T-helper 2 cell treated with Interferon-gamma antibody and Interleukin-4, amounts not matched to agents 100 ng/mL and 5 ng/mL, for 36 hours (primary cell): Measurements from ENCODE around the gene TCEA2. TPM values are rescaled to one million over a fixed set of nuclear protein-coding genes. Genes with fewer than 3 reads are reported as not detected.
"Not testable (repeated sequence)": the region's sequence is repeated elsewhere in the genome, so short reads cannot be mapped to it uniquely, and the experiment has no call there.

Experiments used
- intact Hi-C: fragments of 100-400 bp; cut with micrococcal nuclease; formaldehyde crosslinking; loops from one replicate; pipeline ENCODE4 v1.15.1; 2023
- total RNA-seq: library from RNA; stranded (reverse); gene quantifications from 2 replicates; pipeline ENCODE4 v1.2.3, GENCODE V29; 2022

The TCEA2 gene
- total RNA-seq, 1 donor from 2014 or later, result 61.5 TPM

DNA sequence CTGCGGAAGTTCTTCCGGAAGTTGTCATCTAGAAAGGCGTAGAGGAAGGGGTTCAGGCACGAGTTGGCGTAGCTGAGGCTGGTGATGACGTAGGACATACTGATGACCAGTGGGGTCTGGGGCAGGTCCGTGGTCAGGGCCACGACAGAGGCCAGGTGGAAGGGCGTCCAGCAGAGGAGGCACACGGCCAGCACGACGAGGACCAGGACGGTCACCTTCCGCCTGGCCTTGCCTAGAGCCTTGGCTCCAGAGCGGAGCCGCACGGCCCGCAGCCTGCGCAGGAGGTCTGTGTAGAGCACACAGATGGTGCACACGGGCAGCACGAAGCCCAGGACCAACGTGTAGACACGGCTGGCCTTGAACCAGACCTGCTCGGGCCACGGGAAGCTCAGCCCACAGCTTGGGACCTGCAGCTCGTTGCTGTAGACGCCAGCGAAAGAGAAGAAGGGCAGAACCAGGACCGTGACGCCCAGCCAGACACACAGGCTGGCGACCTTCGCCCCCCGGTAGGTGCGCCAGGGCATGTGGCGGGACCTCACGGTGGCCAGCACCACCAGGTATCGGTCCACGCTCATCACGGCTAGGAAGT is 42.9 kb downstream of the TCEA2 start:
- intact Hi-C loops, result no loop called here

DNA sequence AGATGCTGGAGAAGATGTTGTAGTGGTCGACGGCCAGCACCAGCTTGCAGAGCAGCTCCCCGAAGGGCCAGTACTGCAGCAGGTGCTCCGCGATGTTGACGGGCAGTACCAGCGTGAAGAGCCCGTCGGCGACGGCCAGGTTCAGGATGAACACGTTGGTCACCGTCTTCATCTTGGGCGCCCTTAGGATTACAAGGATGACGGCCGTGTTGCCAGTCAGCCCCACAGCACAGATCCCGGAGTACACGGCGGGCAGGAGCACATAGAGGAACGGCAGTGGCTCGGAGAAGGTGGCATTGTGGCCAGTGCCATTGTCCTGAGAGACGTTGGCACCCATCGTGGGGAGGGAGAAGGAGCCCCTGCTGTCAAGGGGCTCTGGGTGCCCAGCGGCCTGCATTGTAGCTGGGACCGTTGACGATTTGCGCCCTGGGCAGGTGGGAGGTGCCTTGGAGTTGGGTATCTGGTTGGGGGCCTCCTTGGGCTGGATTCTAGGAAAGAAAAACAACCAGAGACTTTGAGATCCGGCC is 43.5 kb downstream of the TCEA2 start:
- intact Hi-C loops, result no loop called here

DNA sequence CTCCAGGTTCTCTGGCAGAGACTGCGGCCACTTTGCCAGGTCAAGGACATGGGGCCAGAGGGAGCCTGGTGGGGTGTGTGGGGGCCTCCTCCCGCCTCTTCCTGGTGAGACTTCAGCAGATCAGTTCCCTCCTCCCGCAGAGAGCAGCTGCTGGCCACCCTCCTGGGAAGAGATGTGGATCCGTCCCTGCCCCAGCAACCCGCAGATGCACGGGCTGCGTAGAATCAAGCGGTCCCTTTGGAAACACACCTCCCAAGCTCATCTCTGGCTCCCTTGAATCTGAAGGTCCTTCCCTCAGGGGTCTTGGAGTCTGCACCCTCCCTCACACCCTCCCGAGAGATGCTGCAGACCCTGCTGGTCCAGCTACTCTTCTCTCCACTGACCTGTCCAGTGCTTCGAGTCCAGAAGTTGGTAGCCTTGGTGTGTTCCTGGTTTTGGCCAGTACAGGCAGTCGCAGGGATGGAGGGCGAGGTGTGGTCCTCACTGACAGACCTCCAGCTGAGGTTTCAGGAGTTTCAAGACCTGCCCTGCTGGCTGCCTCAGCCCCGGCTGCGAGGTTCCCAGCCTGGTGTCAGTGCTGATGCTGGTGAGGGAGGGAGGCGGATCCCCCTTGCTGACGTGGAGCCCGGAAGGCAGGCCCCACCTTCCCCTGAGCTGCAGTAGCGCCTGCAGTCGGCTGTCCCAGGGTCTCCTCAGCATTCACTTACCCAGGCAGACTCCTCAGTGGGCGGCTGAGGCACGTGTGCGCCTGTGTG is 44.2 kb downstream of the TCEA2 start, which contains the start of gene NPBWR2:
NPBWR2 (minus strand) TSS at position 585 of the 755 bp plus-strand sequence. CDS start 734 bp downstream, outside the sequence.
- intact Hi-C loops, result no loop called here

DNA sequence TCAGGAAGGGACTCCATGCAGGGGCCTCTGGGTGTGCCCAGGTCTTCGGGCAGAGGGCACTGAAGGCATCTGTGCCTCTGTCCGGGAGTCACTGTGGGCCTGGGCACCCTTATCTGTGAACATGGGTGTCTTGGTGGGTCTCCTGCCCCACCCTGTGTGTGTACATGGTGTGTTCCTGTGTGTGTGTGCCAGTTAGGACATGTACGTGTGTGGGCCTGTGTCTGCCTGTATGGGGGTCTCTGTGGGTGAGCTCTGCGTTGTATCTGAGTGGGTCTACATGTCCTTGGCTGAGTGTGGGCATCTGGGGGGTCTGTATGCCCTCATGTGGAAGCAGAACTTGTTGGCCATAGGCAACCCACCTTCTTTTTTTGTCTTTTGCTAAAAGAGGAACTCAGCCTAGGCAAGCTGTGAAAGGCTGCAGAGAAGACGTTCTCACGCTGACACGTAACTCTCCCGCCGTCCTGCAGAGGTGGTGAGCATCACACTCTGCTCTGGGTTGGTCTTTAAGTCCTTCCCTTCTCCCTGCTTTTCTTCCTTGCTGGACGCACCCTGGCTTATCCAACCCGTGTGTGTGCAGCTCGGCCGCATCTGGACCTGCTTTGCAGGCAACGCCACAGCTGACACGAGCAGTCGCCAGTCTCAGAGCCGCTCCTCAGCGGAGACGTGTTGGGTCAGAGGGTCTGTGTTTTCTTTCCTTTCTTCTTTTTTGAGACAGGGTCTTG is 44.9 kb downstream of the TCEA2 start:
- intact Hi-C loops, result no loop called here

DNA sequence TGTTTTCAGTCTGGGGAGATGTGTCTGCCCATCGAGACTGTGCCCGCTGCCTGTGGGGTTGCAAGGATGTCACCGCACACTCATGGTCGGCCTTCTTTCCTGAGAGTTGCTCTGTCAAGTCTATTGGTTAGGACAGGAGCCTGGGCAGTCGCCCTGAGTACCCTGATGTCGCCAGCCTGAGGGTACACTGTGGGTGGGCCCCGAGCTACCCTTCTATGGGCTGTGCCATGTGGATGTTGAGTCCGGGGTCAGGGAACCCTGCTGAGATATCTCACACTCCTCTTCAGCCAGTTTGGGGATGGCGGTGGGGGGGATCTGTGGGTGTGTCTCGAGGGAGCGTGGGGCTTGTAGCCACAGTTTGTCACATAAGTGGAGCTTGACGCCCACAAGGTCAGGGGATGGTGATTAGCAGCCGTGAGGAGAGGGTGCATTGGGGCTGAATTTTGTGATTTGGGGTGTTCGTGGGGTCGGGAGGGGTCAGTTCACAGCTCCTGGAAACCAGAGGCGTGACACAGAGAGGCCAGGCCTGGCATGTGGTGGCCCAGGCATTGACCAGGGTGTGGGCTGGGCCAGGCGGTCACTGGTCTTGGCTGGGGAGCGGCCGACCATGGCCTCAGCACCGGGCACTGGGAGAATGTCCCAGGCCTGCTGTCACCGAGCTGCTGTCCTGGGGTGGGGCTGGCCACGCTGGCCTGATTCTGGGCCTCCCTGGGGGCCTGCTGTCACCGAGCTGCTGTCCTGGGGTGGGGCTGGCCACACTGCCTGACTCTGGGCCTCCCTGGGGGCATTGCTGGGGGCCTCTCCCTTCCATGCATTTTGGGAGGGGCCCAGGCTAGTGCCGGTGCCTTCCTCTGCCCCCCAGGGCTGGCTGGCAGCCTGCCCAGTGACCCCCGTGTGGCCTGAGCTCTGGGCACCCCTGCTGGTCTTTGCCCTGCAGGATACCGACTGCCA is 46.0 kb downstream of the TCEA2 start:
- intact Hi-C loops, result no loop called here

DNA sequence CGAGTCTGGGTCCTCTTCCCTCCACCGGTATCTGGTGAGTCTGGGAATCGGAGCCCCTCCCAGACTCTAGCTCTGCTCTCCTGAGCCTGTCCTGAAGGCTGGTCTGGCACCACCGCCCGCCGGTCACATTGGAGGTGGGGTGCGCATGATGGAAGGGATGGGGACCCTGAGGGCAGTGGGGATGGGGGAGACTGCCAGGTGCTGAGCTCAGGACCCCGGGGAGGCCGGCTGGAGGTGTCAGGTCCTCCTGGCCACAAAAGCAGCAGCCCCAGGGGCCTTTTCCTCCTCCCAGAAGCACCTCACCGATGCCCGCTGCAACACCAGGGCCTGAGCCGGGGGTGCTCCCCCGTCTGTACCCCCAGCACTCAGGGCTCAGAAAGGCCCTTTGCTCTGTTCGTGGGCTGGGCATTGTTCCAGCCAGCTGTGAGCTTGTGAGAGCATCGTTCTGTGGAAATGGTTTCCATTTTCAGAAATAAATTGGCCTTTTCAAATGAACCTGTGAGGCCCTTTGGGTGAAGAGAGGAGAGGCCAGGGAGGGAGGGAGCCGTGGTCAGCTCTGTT is 46.9 kb downstream of the TCEA2 start:
- intact Hi-C loops, result no loop called here

DNA sequence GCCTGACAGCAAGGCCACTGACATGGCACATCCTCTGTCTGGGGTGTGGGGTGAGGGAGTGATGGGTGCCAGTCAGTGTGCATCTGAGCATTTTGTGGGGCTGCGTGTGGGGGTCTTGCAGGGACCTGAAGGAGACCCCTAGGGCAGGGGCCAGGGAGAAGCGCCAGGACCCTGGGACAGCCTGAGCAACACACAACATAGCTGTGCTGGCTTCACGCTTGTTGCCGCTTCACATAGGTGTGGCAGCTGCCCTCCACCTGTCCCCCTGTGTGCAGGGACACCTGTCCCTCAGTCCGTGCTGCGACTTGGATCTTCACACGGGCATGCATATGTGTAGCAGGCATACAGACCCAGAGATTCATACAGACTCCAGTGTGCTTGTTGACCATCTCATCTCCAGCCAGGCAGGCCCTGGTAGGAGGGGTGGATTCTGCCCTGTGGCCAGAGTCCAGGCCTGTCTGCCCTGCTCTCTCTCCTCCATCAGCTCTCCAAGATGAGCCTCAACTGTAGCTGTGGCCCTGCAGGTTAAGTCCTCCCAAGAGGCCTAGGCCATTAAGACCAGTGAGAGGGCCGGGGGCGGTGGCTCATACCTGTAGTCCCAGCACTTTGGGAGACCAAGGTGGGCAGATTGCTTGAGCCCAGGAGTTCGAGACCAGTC is 47.5 kb downstream of the TCEA2 start:
- intact Hi-C loops, result no loop called here

DNA sequence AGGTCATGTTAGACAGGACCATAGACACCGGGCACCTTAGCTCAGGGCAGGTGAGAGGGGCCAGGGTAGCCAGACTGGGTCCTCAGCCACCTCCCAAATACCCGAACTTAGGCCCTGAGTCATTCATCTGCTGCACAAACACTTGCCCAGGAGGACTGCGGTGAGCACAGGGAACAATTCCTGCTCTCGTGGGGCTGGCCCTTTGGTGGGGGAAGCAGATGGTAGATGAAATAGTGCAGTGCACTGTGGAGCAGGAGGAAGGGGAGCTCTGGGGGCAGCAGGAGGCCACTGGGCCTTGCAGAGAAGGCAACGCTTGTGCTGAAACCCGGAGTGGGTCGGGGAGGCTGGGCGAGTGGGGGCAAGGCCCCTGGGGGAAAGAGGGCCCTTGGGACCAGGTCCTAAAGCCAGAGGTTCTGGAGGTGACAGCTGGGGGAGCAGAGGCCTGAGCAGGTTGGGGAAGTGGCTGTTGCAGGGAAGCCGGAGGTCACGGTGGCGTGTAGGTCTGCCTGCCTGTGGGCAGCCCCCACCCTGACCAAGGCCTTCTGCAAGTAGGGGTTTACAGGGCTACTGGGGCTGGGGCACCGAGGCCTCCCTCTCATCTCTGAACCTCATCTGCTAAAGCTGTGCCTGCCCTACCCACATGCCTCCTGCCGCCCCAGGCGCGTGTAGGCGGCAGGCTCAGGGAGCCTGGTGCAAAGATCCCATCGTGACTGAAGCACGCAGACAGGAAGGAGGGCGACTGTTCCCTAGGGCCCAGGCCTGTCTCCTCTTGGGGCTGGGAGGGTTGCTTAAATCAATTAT is 49.0 kb downstream of the TCEA2 start:
- intact Hi-C loops, result no loop called here

DNA sequence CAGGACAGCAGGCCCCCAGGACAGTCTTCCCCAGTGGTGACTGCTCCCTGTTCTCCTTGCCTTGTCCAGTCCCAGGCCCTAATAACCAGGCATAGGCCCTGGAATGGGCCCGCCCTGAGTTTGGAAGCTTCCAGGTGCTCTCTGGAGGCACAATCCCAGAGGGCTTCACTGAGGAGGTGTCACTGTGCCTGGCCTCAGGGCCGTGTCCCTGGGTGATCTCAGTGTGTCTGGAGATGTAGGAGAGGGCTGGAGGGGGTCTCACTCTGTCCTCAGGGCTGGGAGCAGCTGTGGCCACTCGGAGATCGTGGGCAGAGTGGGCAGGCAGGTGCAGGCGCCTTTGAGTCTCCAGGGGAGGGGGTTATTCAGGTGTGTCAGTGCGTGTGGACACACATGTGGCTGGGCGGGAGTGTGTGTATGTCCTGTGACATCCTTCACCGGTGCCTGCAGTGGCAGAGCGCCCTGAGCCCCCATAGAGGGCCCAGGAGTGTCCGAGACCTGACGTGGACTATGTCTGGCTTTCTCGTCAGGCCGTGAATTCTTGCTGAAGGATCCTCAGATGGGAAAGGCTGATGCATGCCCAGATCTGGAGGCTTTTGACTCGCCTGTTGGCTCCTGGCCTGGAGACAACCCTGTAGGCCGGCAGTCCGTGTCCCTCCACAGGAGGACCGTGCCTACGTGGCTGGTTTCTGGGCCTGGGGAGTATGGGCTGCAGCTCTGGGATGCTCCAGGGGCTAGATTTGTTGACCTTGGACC is 49.9 kb downstream of the TCEA2 start:
- intact Hi-C loops, result no loop called here

DNA sequence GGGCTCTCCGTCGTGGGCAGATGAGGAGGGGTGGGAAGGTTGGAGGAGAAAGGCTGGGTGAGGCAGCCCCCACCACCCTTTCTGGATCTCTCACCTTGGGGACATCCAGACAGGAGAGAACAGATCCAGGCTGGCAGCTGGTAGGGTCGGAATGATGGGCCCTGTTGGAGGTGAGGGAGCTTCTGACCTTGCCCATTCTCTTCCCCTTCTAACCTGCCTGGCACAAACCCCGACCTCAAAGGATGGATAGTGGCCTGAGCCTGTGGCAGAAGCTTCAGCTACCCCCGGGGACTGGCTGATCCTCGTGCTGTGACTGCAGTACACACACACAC is 50.4 kb downstream of the TCEA2 start:
- intact Hi-C loops, result no loop called here

DNA sequence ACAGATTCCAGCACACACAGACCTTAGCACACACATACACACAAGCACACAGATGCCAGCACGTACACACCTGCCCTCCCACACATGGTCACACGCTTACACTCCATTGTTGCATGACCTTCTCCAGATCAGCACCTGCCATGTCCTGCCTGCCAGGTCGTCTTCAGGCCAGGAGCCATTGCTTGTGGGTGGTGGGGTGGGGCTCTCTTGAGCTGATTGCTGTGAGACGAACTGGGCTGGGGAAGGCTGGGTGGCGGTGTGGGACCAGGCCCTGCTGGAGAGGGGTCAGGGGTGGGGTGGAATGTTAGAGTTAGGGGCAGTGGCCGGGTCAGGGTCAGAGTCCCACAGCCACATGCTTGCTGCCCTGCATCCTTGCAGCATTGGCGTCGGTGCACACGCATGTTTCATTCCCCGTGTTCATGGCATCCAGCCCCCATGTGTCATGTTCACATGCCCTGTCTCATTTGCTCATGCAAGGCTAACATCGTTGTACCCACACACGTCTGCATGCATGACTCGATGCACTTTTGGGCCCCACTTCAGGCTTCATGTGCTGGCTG is 50.9 kb downstream of the TCEA2 start:
- intact Hi-C loops, result no loop called here

DNA sequence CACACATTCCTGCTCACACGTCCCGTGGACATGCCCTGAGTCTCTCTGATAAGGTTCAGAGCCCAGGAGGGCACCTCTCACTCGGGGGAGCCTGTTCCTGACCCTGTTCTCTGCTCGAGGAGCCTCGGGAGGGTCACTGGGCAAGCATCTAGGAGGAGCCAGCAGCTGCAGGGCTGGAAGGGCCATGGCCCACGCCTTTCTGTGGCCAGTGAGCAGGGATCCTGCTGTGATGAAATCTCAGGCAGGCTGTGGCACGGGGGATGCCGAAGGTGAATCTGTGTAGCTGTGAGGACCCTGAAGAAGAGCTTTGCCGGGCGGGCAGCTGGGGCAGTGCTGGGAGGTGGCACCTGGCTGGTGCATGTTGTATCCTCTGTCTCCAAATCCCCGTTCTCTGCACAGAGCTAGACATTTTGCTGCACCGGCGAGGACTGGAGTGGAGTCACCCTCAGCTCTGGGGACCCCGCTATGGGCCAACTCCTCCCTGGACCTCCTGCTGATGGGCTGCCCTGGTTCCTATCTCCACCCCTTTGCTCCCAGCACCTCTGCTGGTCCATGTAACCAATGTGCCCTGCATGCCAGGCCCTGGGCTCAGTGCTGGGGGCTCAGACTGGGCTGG is 51.5 kb downstream of the TCEA2 start:
- intact Hi-C loops, result no loop called here

DNA sequence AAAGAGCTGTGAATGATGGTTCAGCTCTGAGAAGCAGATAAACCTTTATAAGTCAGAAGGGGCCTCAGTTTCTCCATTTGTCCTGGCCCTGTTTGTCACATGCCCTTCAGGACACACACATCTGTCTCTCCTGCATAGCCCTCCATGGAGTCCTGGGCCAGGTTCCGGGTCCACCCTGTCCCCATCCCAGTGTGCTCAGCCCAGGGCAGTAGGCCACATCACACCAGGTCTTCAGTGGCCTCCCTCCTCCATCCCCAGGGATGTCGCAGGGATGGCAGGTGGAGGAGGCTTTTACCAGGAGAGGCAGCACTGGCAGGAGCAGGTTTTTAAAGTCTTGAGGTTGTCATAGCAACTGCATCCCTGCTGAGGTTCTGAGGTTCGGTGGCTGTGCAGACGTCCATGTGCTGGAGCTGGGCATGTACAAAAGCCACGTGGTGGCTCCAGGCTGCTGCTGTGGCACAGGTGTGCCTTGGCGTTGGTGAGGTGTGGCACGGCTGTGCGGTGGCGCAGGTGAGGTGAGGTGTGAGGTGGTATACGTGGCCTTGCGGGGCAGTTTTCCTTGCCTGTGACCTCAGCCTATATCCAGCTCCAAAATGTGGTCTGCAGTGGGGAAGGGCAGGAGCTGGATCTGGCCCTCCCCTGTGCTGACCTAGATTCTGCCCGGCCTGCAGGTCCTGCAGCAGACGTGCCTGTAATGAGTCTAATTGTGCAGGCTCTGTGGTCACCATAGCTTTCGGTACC is 52.3 kb downstream of the TCEA2 start:
- intact Hi-C loops, result no loop called here

DNA sequence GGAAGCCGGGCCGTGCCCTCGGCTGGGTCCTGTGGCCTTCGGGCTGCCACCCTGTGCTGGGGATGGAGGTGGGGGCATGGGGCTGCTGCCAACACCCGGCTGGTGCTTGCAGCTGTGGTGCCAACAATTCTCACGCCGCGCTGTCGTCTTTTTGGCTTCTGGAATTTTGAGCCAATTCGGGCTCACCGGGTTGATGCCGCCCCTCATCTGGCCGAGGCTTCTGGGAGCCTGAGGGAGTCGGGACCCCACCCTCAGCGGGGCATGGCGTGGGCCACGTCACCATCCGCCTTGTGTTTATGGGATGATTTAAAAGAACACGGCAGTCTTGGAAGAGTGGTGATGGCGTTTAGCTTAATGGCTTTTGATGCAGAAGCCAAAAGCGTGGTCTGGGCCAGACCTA is 53.0 kb downstream of the TCEA2 start:
- intact Hi-C loops, result no loop called here

DNA sequence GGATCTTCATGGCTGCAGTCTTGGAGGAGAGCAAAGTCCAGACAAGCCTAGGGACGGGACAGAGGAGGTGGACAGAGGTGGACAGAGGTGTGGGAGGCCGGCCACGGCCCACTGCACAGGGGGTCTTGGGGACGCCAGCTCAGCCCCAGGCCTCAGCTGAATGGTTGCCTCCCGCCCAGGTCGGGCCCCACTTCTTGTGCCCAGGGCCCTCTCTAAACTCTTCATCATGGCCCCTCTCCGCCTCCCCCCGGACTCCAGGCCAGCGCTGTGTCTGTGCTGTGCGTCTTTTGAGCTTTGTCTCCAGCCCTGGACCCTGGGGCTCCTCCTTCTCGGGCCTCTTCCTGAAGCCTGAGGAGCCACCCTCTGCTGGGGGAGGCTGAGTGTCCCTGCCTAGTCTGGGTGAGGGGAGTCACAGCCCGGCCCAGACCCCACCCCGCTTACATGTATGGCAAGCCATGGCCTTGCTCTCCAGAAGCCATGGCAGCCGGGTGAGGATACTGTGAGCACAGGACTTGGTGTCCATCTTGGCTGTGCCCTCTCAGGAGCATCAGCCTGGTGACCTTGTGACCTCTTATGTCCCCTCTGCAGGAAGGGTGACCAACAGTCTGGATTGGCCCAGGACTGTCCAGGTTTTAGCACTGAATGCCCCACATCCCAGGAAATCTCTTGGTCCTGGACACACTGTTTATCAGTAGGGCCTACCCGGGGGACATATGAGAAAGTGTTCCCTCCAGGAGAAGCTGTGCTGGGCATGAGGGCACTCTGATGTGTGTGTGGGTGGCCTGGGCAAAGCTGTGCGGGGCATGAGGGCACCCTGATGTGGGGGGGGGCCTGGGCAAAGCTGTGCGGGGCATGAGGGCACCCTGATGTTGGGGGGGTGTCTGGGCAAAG is 53.8 kb downstream of the TCEA2 start:
- intact Hi-C loops, result no loop called here

DNA sequence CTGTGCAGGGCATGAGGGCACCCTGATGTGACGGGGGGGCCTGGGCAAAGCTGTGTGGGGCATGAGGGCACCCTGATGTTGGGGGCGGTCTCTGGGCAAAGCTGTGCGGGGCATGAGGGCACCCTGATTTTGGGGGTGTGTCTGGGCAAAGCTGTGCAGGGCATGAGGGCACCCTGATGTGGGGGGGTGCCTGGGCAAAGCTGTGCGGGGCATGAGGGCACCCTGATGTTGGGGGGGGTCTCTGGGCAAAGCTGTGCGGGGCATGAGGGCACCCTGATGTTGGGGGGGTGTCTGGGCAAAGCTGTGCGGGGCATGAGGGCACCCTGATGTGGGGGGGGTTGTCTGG is 54.4 kb downstream of the TCEA2 start:
- intact Hi-C loops, result not testable (repeated sequence)
